ENCODE results near the gene FICD. TPM values are rescaled to one million over a fixed set of nuclear protein-coding genes. Genes with fewer than 3 reads are reported as not detected.

FICD gene
- total RNA-seq, 2 experiments from 2014 or later, result 8.4 to 9.0 TPM

- Histone ChIP-seq H3K4me2 (ENCODE audit: low read length) (no peak overlapping the region), H3K27ac (ENCODE audit: low read depth, low read length, poor library complexity, severe bottlenecking) (no peak overlapping the region), H4K20me1 (ENCODE audit: insufficient read depth, low read length) (no peaks in the 10 kb centered on the region), H3K9me3 (ENCODE audit: low read length) (peaks cover 6% of the 10 kb centered on the region; the same call in 1 of the 2 replicates), H3K36me3 (ENCODE audit: insufficient read depth, low read length) (no peaks in the 10 kb centered on the region), H2AFZ (ENCODE audit: low read length) (no peak overlapping the region), H3K79me2 (ENCODE audit: insufficient read depth, low read depth, low read length) (no peaks in the 10 kb centered on the region), H3K4me3 (ENCODE audit: low read depth, low read length, poor library complexity, severe bottlenecking) (no peak overlapping the region), H3K4me1 (ENCODE audit: insufficient read depth, low read length, poor library complexity, severe bottlenecking) (peaks cover 14% of the 10 kb centered on the region), H3K9me2 (ENCODE audit: insufficient read depth, low read length) (no peaks in the 10 kb centered on the region)
- ChIA-PET POLR2A (interaction anchor here (0.7 kb wide), 3 partner anchors 50 to 116 kb away, joined by 3 to 8 read pairs (median 3); partner anchors contain the start of gene SART3), CTCF (ENCODE audit: unreplicated experiment) (no interaction called here)
- no TSS peak for BruUV-seq (replicated peaks)
- intact Hi-C loops (cut with micrococcal nuclease; ENCODE audit: unreplicated experiment), result loop anchor here (5.0 to 10.0 kb wide), 3 partner anchors 519 to 746 kb away; partner anchors contain the start of gene PRDM4
- no peak for DNase-seq (ENCODE audit: low spot score)
- TF ChIP-seq CTCF (conservative IDR thresholded peaks at IDR 0.05; ENCODE audit: low read length) (no peak), EZH2phosphoT487 (IDR thresholded peaks at IDR 0.05; ENCODE audit: borderline replicate concordance, low read depth, low read length) (no peak)
Observed at GRCh38 chr12:108510836-108511235, 4.2 kb upstream of the FICD start.

DNA sequence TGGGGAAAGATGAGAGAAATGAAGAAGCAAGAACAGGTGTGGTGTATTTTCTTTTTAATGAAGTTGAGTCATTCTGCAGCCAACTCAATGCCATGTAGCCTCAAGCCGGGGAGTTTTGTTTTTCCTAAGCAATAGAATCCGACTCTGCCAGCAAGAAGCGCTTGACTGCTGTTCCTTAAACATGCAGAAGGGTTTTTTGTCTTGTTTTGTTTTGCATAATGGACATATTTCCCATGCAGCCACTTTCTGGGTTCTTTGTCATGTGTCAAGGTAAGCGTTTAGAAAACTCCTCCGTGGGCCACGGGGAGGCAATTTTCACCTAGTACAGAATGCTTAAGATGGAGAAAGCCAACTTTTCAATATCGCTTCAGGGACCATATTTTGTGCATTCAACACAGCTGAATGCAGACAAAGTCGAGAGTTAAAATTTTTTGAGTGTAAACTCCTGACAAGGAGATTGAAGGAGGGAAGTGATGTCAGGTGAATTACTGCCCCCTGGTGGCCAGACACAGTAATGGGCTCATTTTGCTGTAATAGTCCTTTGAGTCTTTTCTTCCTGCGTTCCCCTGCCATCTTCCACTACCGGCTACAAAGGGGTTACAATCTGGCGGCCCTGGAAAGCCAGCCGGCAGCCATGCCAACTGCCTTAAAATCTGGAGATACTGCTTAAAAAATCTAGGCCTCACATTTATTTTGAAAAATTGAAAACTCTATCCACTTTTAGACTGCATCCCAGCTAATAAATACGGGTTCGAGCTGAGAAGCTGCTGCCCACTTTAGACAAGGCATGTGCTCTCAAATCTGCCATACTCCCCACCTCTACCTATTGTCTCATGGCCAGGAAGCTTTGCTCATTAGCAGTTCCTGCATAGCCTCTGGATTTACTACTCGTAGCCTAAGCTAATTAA, 3.2 kb upstream of the FICD start:
- intact Hi-C loops (cut with micrococcal nuclease; ENCODE audit: unreplicated experiment), result loop anchor here (5.0 to 10.0 kb wide), 3 partner anchors 520 to 747 kb away; partner anchors contain the start of gene PRDM4
- peak overlapping the region; percentile 44 for H3K4me3 ChIP-seq (ENCODE audit: low read depth, low read length, poor library complexity, severe bottlenecking)
- ChIA-PET POLR2A (interaction anchor here (0.6 to 0.9 kb wide), 3 partner anchors 63 to 124 kb away, joined by 3 read pairs; no protein-coding TSS in a partner anchor), CTCF (ENCODE audit: unreplicated experiment) (interaction anchor here (0.9 kb wide), 1 partner anchor 522 kb away, joined by 3 read pairs; no protein-coding TSS in a partner anchor)
- H3K27ac ChIP-seq (ENCODE audit: low read depth, low read length, poor library complexity, severe bottlenecking), result no peak overlapping the region
- H3K4me1 ChIP-seq (ENCODE audit: insufficient read depth, low read length, poor library complexity, severe bottlenecking), result peaks cover 20% of the 10 kb centered on the region
- no peaks in the 10 kb centered on the region for H3K9me2 ChIP-seq (ENCODE audit: insufficient read depth, low read length)
- H3K4me2 ChIP-seq (ENCODE audit: low read length), result peak overlapping the region; percentile 68
- no peaks in the 10 kb centered on the region for H4K20me1 ChIP-seq (ENCODE audit: insufficient read depth, low read length)
- TF ChIP-seq CTCF (conservative IDR thresholded peaks at IDR 0.05; ENCODE audit: low read length), result peak; percentile 97
- no peak for TF ChIP-seq EZH2phosphoT487 (IDR thresholded peaks at IDR 0.05; ENCODE audit: borderline replicate concordance, low read depth, low read length)
- H3K9me3 ChIP-seq (ENCODE audit: low read length), result peaks cover 6% of the 10 kb centered on the region; the same call in 1 of the 2 replicates
- peak; percentile 81 for DNase-seq (ENCODE audit: low spot score)
- peak overlapping the region; percentile 97 for H2AFZ ChIP-seq (ENCODE audit: low read length)
- no peaks in the 10 kb centered on the region for H3K79me2 ChIP-seq (ENCODE audit: insufficient read depth, low read depth, low read length)
- BruUV-seq (replicated peaks), result no TSS peak
- peaks cover 2% of the 10 kb centered on the region; the same call in 1 of the 2 replicates for H3K36me3 ChIP-seq (ENCODE audit: insufficient read depth, low read length)
